ENCODE data around the gene LETMD1. TPM values are rescaled to one million over a fixed set of nuclear protein-coding genes. Genes with fewer than 3 reads are reported as not detected.

LETMD1 gene
- total and polyA plus RNA-seq, 9 of the 15 experiments (the other 6 are each of a cell fraction or from before 2014, with no cell fraction given), result 58.7 to 163 (median 75.4) TPM

- TF ChIP-seq FOXK2 (conservative IDR thresholded peaks at IDR 0.05 in 1 of 2, IDR thresholded peaks at IDR 0.05 in 1 of 2; ENCODE audit: low read depth in 2 of 2), result peak; percentile 53 to 67; a peak in 3 of 4 replicates
- TF ChIP-seq ZNF175 (CRISPR knock-in tag; IDR thresholded peaks at IDR 0.05; ENCODE audit: low read depth), result no peak
- TF ChIP-seq SNIP1 (IDR thresholded peaks at IDR 0.05; ENCODE audit: low read depth), result no peak
- peak; percentile 80; the same call in 1 of the 2 replicates for TF ChIP-seq CC2D1A (IDR thresholded peaks at IDR 0.05)
- TF ChIP-seq, protein P1, sequence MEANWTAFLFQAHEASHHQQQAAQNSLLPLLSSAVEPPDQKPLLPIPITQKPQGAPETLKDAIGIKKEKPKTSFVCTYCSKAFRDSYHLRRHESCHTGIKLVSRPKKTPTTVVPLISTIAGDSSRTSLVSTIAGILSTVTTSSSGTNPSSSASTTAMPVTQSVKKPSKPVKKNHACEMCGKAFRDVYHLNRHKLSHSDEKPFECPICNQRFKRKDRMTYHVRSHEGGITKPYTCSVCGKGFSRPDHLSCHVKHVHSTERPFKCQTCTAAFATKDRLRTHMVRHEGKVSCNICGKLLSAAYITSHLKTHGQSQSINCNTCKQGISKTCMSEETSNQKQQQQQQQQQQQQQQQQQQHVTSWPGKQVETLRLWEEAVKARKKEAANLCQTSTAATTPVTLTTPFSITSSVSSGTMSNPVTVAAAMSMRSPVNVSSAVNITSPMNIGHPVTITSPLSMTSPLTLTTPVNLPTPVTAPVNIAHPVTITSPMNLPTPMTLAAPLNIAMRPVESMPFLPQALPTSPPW (CRISPR knock-in tag; IDR thresholded peaks at IDR 0.05), result peak; percentile 92
- no peak for TF ChIP-seq ZSCAN32 (CRISPR knock-in tag; IDR thresholded peaks at IDR 0.05)
- TF ChIP-seq ZNF644 (tag; IDR thresholded peaks at IDR 0.05; ENCODE audit: low read depth), result peak; percentile 49; the same call in 1 of the 2 replicates
- no peak for TF ChIP-seq HDAC6 (IDR thresholded peaks at IDR 0.05; ENCODE audit: low read depth, low read length)
- TF ChIP-seq SIN3A (IDR thresholded peaks at IDR 0.05; ENCODE audit: borderline replicate concordance in 2 of 2, control insufficient read depth in 1 of 2, low read depth in 2 of 2, low read length in 2 of 2), result peak in 1 of 2 experiments; percentile 95; a peak in 3 of 4 replicates
- no peak for TF ChIP-seq PHTF2 (CRISPR knock-in tag; IDR thresholded peaks at IDR 0.05)
- 0 out of 4 replicates have a peak, but pooled peaks of 1 of the 2 experiments have one; percentile 52 for TF ChIP-seq TEAD1 (CRISPR knock-in tag; IDR thresholded peaks at IDR 0.05)
- no peak for TF ChIP-seq RBBP5 (IDR thresholded peaks at IDR 0.05; ENCODE audit: borderline replicate concordance, insufficient read depth, low read length, poor library complexity, severe bottlenecking)
- peak; percentile 93 for TF ChIP-seq NCOR1 (IDR thresholded peaks at IDR 0.05)
- peak; percentile 98 for TF ChIP-seq SMARCA4 (IDR thresholded peaks at IDR 0.05)
- no peak for TF ChIP-seq DNMT1 (IDR thresholded peaks at IDR 0.05)
- TF ChIP-seq, protein P2, sequence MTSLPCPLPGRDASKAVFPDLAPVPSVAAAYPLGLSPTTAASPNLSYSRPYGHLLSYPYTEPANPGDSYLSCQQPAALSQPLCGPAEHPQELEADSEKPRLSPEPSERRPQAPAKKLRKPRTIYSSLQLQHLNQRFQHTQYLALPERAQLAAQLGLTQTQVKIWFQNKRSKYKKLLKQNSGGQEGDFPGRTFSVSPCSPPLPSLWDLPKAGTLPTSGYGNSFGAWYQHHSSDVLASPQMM (CRISPR knock-in tag; IDR thresholded peaks at IDR 0.05), result no peak
- no peak for TF ChIP-seq THAP12 (CRISPR knock-in tag; IDR thresholded peaks at IDR 0.05)
- TF ChIP-seq SMAD3 (CRISPR knock-in tag; conservative IDR thresholded peaks at IDR 0.05), result 0 out of 2 replicates have a peak, but pooled peaks have one; percentile 32
- TF ChIP-seq HOXB6 (CRISPR knock-in tag; IDR thresholded peaks at IDR 0.05; ENCODE audit: borderline replicate concordance), result no peak
- TF ChIP-seq MEF2A (IDR thresholded peaks at IDR 0.05; ENCODE audit: control insufficient read depth, low read depth, low read length), result no peak
- TF ChIP-seq CLOCK (CRISPR knock-in tag; IDR thresholded peaks at IDR 0.05; ENCODE audit: borderline replicate concordance), result no peak
- peak; percentile 77 for TF ChIP-seq MTA1 (IDR thresholded peaks at IDR 0.05; ENCODE audit: borderline replicate concordance)
Observed at GRCh38 chr12:51021694-51022093, 26.4 kb upstream of the LETMD1 start (continued).

Measured in K562 (cell line).